ENCODE measurements around the gene CHSY3. TPM values are rescaled to one million over a fixed set of nuclear protein-coding genes. Genes with fewer than 3 reads are reported as not detected.
A peak's percentile ranks its signal among the peaks of the same experiment; 100 is the strongest.

Gene CHSY3
- 1 to 10 TPM; 3.1 to 6.9 (median 4.1) TPM for total RNA-seq

- no peak for TF ChIP-seq CTCF (IDR thresholded peaks at IDR 0.05)
- DNase-seq (ENCODE audit: low spot score) (peak; percentile 28), ATAC-seq (ENCODE audit: low FRiP score) (peak; percentile 92)
Measured at GRCh38 chr5:129904102-129904666, at the start of gene CHSY3. Gene CHSY3, plus strand, starts transcription at chr5:129904465.

GRCh38 chr5:129856325-129856724 lies 47.9 kb upstream of the CHSY3 start:
- DNase-seq (ENCODE audit: low spot score) (no peak), ATAC-seq (ENCODE audit: low FRiP score) (no peak)
- TF ChIP-seq CTCF (IDR thresholded peaks at IDR 0.05): no peak

- ATAC-seq (ENCODE audit: low FRiP score) (no peak), DNase-seq (ENCODE audit: low spot score) (no peak)
- TF ChIP-seq CTCF (IDR thresholded peaks at IDR 0.05): no peak
Measured at GRCh38 chr5:129857116-129857515, 47.1 kb upstream of the CHSY3 start.

GRCh38 chr5:129858131-129858675 lies 46.1 kb upstream of the CHSY3 start:
- no peak for TF ChIP-seq CTCF (IDR thresholded peaks at IDR 0.05)
- ATAC-seq (ENCODE audit: low FRiP score) (no peak), DNase-seq (ENCODE audit: low spot score) (no peak)

- no peak for TF ChIP-seq CTCF (IDR thresholded peaks at IDR 0.05)
- ATAC-seq (ENCODE audit: low FRiP score): no peak
Measured at GRCh38 chr5:129884322-129884721, 19.9 kb upstream of the CHSY3 start.

GRCh38 chr5:129899454-129899853 lies 4.8 kb upstream of the CHSY3 start:
- no peak for DNase-seq (ENCODE audit: low spot score)
- no peak for ATAC-seq (ENCODE audit: low FRiP score)
- TF ChIP-seq CTCF (IDR thresholded peaks at IDR 0.05): no peak

More at GRCh38 chr5:129884322-129884721, 19.9 kb upstream of the CHSY3 start:
- DNase-seq (ENCODE audit: low spot score): no peak

GRCh38 chr5:129902816-129903215 lies 1.4 kb upstream of the CHSY3 start:
- no peak for TF ChIP-seq CTCF (IDR thresholded peaks at IDR 0.05)
- no peak for DNase-seq (ENCODE audit: low spot score)
- no peak for ATAC-seq (ENCODE audit: low FRiP score)

Measured in omental fat pad (tissue), 4 donors.